H9 (cell line): ENCODE data around the gene MED15. TPM values are rescaled to one million over a fixed set of nuclear protein-coding genes. Genes with fewer than 3 reads are reported as not detected.

Source experiments
- DNase-seq: peaks from one replicate; pipeline ENCODE4 v3.0.0-alpha.2; 2017
- H2AFZ ChIP-seq: one replicate; pipeline ENCODE4 v1.6.1; 2013; ENCODE audit warnings: mild to moderate bottlenecking, low read length, control low read depth, moderate library complexity
- H2AK5ac ChIP-seq: 2 replicates; pipeline ENCODE4 v1.6.1; 2013; ENCODE audit warnings: low read length, control low read depth, mixed read lengths; ENCODE audit not compliant: insufficient read length
- H2BK120ac ChIP-seq: one replicate; pipeline ENCODE4 v1.6.1; 2013; ENCODE audit warnings: low read depth, mild to moderate bottlenecking, low read length, control low read depth, inconsistent platforms; ENCODE audit not compliant: poor library complexity, severe bottlenecking
- H2BK12ac ChIP-seq: 2 replicates; pipeline ENCODE4 v1.6.1; 2013; ENCODE audit warnings: low read length, control low read depth, mixed read lengths, low read depth; ENCODE audit not compliant: insufficient read length
- H2BK15ac ChIP-seq: 2 replicates; pipeline ENCODE4 v1.6.1; 2013; ENCODE audit warnings: low read depth, low read length, control low read depth
- H2BK20ac ChIP-seq: one replicate; pipeline ENCODE4 v1.6.1; 2013; ENCODE audit warnings: low read depth, mild to moderate bottlenecking, low read length, control low read depth, inconsistent platforms; ENCODE audit not compliant: poor library complexity, severe bottlenecking
- H2BK5ac ChIP-seq: 2 replicates; pipeline ENCODE4 v1.6.1; 2013; ENCODE audit warnings: low read length, control low read depth, mixed read lengths; ENCODE audit not compliant: insufficient read length
- H3K14ac ChIP-seq: 2 replicates; pipeline ENCODE4 v1.6.1; 2013; ENCODE audit warnings: low read length, control low read depth; ENCODE audit not compliant: insufficient read depth
- H3K18ac ChIP-seq: 2 replicates; pipeline ENCODE4 v1.6.1; 2013; ENCODE audit warnings: low read depth, mild to moderate bottlenecking, mixed read lengths, low read length, control low read depth; ENCODE audit not compliant: insufficient read length
- H3K23ac ChIP-seq: 2 replicates; pipeline ENCODE4 v1.6.1; 2013; ENCODE audit warnings: low read length, control low read depth, mixed read lengths, low read depth; ENCODE audit not compliant: insufficient read length
- H3K23me2 ChIP-seq: 2 replicates; pipeline ENCODE4 v1.6.1; 2013; ENCODE audit warnings: low read depth, mild to moderate bottlenecking, mixed read lengths, low read length, control low read depth; ENCODE audit not compliant: insufficient read length, poor library complexity, severe bottlenecking
- H3K27ac ChIP-seq: 2 replicates; pipeline ENCODE4 v1.5.1; 2013; ENCODE audit warnings: low read length, control low read depth, mixed read lengths, low read depth; ENCODE audit not compliant: insufficient read length
- H3K27me3 ChIP-seq: 2 replicates; pipeline ENCODE4 v1.6.1; 2013; ENCODE audit warnings: low read length, control low read depth, inconsistent platforms; ENCODE audit not compliant: insufficient read depth
- H3K4ac ChIP-seq: 2 replicates; pipeline ENCODE4 v1.6.1; 2013; ENCODE audit warnings: low read depth, mild to moderate bottlenecking, control low read depth, inconsistent platforms, low read length, moderate library complexity
- H3K4me1 ChIP-seq: 2 replicates; pipeline ENCODE4 v1.6.1; 2013; ENCODE audit warnings: low read length, control low read depth, inconsistent platforms; ENCODE audit not compliant: insufficient read depth
- H3K4me2 ChIP-seq: 2 replicates; pipeline ENCODE4 v1.6.1; 2013; ENCODE audit warnings: low read length, control low read depth, mixed read lengths; ENCODE audit not compliant: insufficient read length, insufficient read depth
- H3K56ac ChIP-seq: 2 replicates; pipeline ENCODE4 v1.6.1; 2013; ENCODE audit warnings: low read depth, mild to moderate bottlenecking, mixed read lengths, low read length, control low read depth; ENCODE audit not compliant: insufficient read length
- H3K79me1 ChIP-seq: 2 replicates; pipeline ENCODE4 v1.6.1; 2013; ENCODE audit warnings: low read depth, mild to moderate bottlenecking, moderate library complexity, low read length, control low read depth, inconsistent platforms; ENCODE audit not compliant: insufficient read depth, poor library complexity, severe bottlenecking
- H3K79me2 ChIP-seq: 2 replicates; pipeline ENCODE4 v1.6.1; 2013; ENCODE audit warnings: low read length, control low read depth, inconsistent platforms; ENCODE audit not compliant: insufficient read depth
- H3K9ac ChIP-seq: 2 replicates; pipeline ENCODE4 v1.6.1; 2013; ENCODE audit warnings: low read length, control low read depth, mixed read lengths; ENCODE audit not compliant: insufficient read length; ENCODE audit errors: extremely low read depth
- H3K9me3 ChIP-seq: one replicate; pipeline ENCODE4 v1.6.1; 2013; ENCODE audit warnings: low read depth, low read length, inconsistent platforms; ENCODE audit not compliant: control insufficient read depth
- H3T11ph ChIP-seq: one replicate; pipeline ENCODE4 v1.6.1; 2013; ENCODE audit warnings: mild to moderate bottlenecking, low read length, control low read depth, inconsistent platforms
- H4K20me1 ChIP-seq: one replicate; pipeline ENCODE4 v1.6.1; 2013; ENCODE audit not compliant: control insufficient read depth, insufficient read length, insufficient read depth
- H4K5ac ChIP-seq: 2 replicates; pipeline ENCODE4 v1.6.1; 2013; ENCODE audit warnings: low read depth, mild to moderate bottlenecking, mixed read lengths, low read length, control low read depth; ENCODE audit not compliant: insufficient read length
- H4K8ac ChIP-seq: replicated peaks from 2 replicates; pipeline ENCODE4 v1.6.1; 2013; ENCODE audit warnings: low read length, control low read depth, mixed read lengths, low read depth; ENCODE audit not compliant: insufficient read length
- H4K91ac ChIP-seq: 2 replicates; pipeline ENCODE4 v1.6.1; 2013; ENCODE audit warnings: low read depth, mild to moderate bottlenecking, moderate library complexity, mixed read lengths, low read length, control low read depth; ENCODE audit not compliant: insufficient read length
- H3K27ac Mint-ChIP-seq, 3 experiments: 2 replicates in 2 of 3; 3 replicates in 1 of 3; pipeline ENCODE4 v1.8.0; 2020 to 2021; ENCODE audit warnings: mixed read lengths in 3 of 3, mild to moderate bottlenecking in 1 of 3, moderate library complexity in 1 of 3
- H3K27me3 Mint-ChIP-seq: 2 replicates; pipeline ENCODE4 v1.8.0; 2021; ENCODE audit warnings: low read depth, mild to moderate bottlenecking, moderate library complexity, mixed read lengths
- H3K36me3 Mint-ChIP-seq, 3 experiments: 2 replicates in 2 of 3; 3 replicates in 1 of 3; pipeline ENCODE4 v1.8.0; 2020 to 2021; ENCODE audit warnings: low read depth in 3 of 3, mixed read lengths in 3 of 3; ENCODE audit not compliant: insufficient read depth in 1 of 3
- H3K4me1 Mint-ChIP-seq, 2 experiments: 2 replicates each; pipeline ENCODE4 v1.8.0; 2020; ENCODE audit warnings: mixed read lengths in 2 of 2
- H3K4me3 Mint-ChIP-seq, 2 experiments: 2 replicates in 1 of 2; 3 replicates in 1 of 2; pipeline ENCODE4 v1.8.0; 2020 to 2021; ENCODE audit warnings: mild to moderate bottlenecking in 2 of 2, mixed read lengths in 2 of 2, moderate library complexity in 1 of 2
- H3K9me3 Mint-ChIP-seq, 2 experiments: 2 replicates in 1 of 2; 3 replicates in 1 of 2; pipeline ENCODE4 v1.8.0; 2020; ENCODE audit warnings: mild to moderate bottlenecking in 2 of 2, mixed read lengths in 2 of 2, moderate library complexity in 1 of 2
- CTCF ChIP-seq: fragments of 200-600 bp; sonication (generic); conservative IDR thresholded peaks from 3 replicates; pipeline ENCODE4 v1.8.0; 2021; ENCODE audit warnings: antibody characterized with exemption, mild to moderate bottlenecking
- WGBS: extraction: QIAGEN DNeasy Blood & Tissue Kit; methylation state at CpG from one replicate; pipeline ENCODE4 v1.1.7; 2013; ENCODE audit warnings: missing lambda C conversion rate, low lambda C conversion rate, mixed read lengths; ENCODE audit not compliant: insufficient read length; ENCODE audit errors: extremely low coverage; 5-methylcytosine and 5-hydroxymethylcytosine counted together
- total RNA-seq: library from RNA; stranded (reverse); gene quantifications from 2 replicates; pipeline ENCODE4 v1.2.1, GENCODE V29; 2021

Gene MED15
- total RNA-seq, 1 experiment from 2014 or later, result 47.4 TPM

GRCh38 chr22:20459152-20459542, 48.3 kb upstream of the MED15 start:
- no peak overlapping the region for H3K27ac Mint-ChIP-seq
- no peak for DNase-seq

More at GRCh38 chr22:20459152-20459542, 48.3 kb upstream of the MED15 start:
- Histone ChIP-seq H3K4ac (no peak overlapping the region), H2AK5ac (no peak overlapping the region), H4K20me1 (no peaks in the 10 kb centered on the region), H3K9ac (no peak overlapping the region), H3K4me2 (no peak overlapping the region), H2BK15ac (no peak overlapping the region), H3K79me2 (no peaks in the 10 kb centered on the region), H3K23ac (no peak overlapping the region), H2BK5ac (no peak overlapping the region), H3K27ac (no peak overlapping the region), H4K91ac (no peak overlapping the region), H3K4me1 (peaks cover 5% of the 10 kb centered on the region; the same call in 1 of the 2 replicates), H4K5ac (no peak overlapping the region), H3K18ac (no peak overlapping the region), H3K27me3 (no peaks in the 10 kb centered on the region), H2BK120ac (no peak overlapping the region), H3K9me3 (no peaks in the 10 kb centered on the region), H3K23me2 (no peaks in the 10 kb centered on the region), H3K14ac (no peak overlapping the region), H3K79me1 (no peaks in the 10 kb centered on the region), H2BK12ac (no peak overlapping the region), H3K56ac (no peak overlapping the region), H2AFZ (no peak overlapping the region), H2BK20ac (no peak overlapping the region), H4K8ac (no peak overlapping the region), H3T11ph (no peak overlapping the region)
- Mint-ChIP-seq H3K4me3 (no peak overlapping the region), H3K9me3 (no peaks in the 10 kb centered on the region), H3K36me3 (peaks cover 2 to 13% (median 4%) of the 10 kb centered on the region in 3 experiments; a peak in 5 of 7 replicates), H3K4me1 (peaks cover 26 to 28% of the 10 kb centered on the region in 2 experiments), H3K27me3 (no peaks in the 10 kb centered on the region)
- no CpG with 5 or more reads among the region's 3 CpGs for WGBS
- no peak for TF ChIP-seq CTCF
